HG03469 (cell line): ENCODE measurements around the gene OR5F1.

Experiments
- ATAC-seq: cut with Tn5 transposase; IDR thresholded peaks from one replicate; pipeline ENCODE4 v1.9.1; 2021; ENCODE audit warnings: mild to moderate bottlenecking, moderate library complexity, moderate number of reproducible peaks; ENCODE audit not compliant: unreplicated experiment

Gene OR5F1

GRCh38 chr11:55994525-55994924 is at the start of gene OR5F1:
OR5F1 (minus strand) TSS chr11:55994625; CDS start chr11:55994625, 0 bp downstream.
- no peak for ATAC-seq

- no peak for ATAC-seq
These were observed 32.9 kb upstream of the OR5F1 start, which contains the start of gene OR5AS1 for GRCh38 chr11:56027354-56027753. OR5AS1 (plus strand) TSS chr11:56027654; CDS start chr11:56030419, 2,765 bp downstream.

- ATAC-seq: no peak
These were observed 19.4 kb upstream of the OR5F1 start for GRCh38 chr11:56013805-56014204.

GRCh38 chr11:56010716-56011115 is 16.3 kb upstream of the OR5F1 start:
- no peak for ATAC-seq

GRCh38 chr11:55970935-55971334 is 23.5 kb downstream of the OR5F1 start:
- no peak for ATAC-seq

- no peak for ATAC-seq
These were observed 24.6 kb downstream of the OR5F1 start, which contains the start of gene OR10AG1 for GRCh38 chr11:55969845-55970244. OR10AG1 (minus strand) TSS chr11:55969945; CDS start chr11:55969907, 38 bp downstream.

GRCh38 chr11:55967914-55968313 is 26.5 kb downstream of the OR5F1 start:
- ATAC-seq: no peak

- ATAC-seq: no peak
These were observed 28.0 kb downstream of the OR5F1 start for GRCh38 chr11:55966391-55966790.

- no peak for ATAC-seq
These were observed 37.9 kb downstream of the OR5F1 start for GRCh38 chr11:55956521-55956920.

GRCh38 chr11:55949330-55949729 is 45.1 kb downstream of the OR5F1 start:
- no peak for ATAC-seq
